ENCODE results near the gene NELL1. TPM values are rescaled to one million over a fixed set of nuclear protein-coding genes. Genes with fewer than 3 reads are reported as not detected.

The NELL1 gene
- polyA plus RNA-seq, 2 of the 4 experiments (the other 2 are of a cell fraction): not detected

- no peak for TF ChIP-seq E2F6 (IDR thresholded peaks at IDR 0.05; ENCODE audit: borderline replicate concordance, low read depth)
- TF ChIP-seq MAFK (IDR thresholded peaks at IDR 0.05; ENCODE audit: partially characterized antibody): no peak
- TF ChIP-seq RFX5 (IDR thresholded peaks at IDR 0.05): no peak
- TF ChIP-seq USF2 (IDR thresholded peaks at IDR 0.05): no peak
- TF ChIP-seq, protein P1, sequence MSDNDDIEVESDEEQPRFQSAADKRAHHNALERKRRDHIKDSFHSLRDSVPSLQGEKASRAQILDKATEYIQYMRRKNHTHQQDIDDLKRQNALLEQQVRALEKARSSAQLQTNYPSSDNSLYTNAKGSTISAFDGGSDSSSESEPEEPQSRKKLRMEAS (IDR thresholded peaks at IDR 0.05): no peak
- TF ChIP-seq TP53 (CRISPR knock-in tag; IDR thresholded peaks at IDR 0.05): no peak
- no peak for TF ChIP-seq KDM5A (IDR thresholded peaks at IDR 0.05)
- no peak for TF ChIP-seq HOXB13 (CRISPR knock-in tag; IDR thresholded peaks at IDR 0.05; ENCODE audit: low read depth)
- ATAC-seq (no peak), DNase-seq (ENCODE audit: low read depth in 1 of 2, low spot score in 1 of 2) (no peak), FAIRE-seq (no peak)
- no peak overlapping the region for H3K4me3 ChIP-seq
- no peaks in the 10 kb centered on the region for H3K9me3 ChIP-seq
- ChIA-PET CTCF (interaction anchor here (0.8 to 1.9 kb wide), 2 partner anchors 14 to 20 kb away, joined by 3 to 4 read pairs; no protein-coding TSS in a partner anchor), POLR2A (no interaction called here)
- WGBS (ENCODE audit: missing lambda C conversion rate): 30% methylated on average over 13 of the region's 13 CpGs
- no peak overlapping the region for H3K27ac ChIP-seq
- H3K4me2 ChIP-seq: no peak overlapping the region
- H3K4me1 ChIP-seq: no peaks in the 10 kb centered on the region
These were observed 17.1 kb upstream of the NELL1 start for GRCh38 chr11:20652150-20652806.

- 24% methylated on average over 3 of the region's 3 CpGs for WGBS (ENCODE audit: missing lambda C conversion rate)
- no peak overlapping the region for H3K4me2 ChIP-seq
- DNase-seq (ENCODE audit: low read depth in 1 of 2, low spot score in 1 of 2): no peak
- H3K4me1 ChIP-seq: no peaks in the 10 kb centered on the region
- no peak overlapping the region for H3K27ac ChIP-seq
- ChIA-PET CTCF (interaction anchor here (1.0 to 2.1 kb wide), 2 partner anchors 18 to 1498 kb away, joined by 3 to 5 read pairs; no protein-coding TSS in a partner anchor), POLR2A (no interaction called here)
- H3K9me3 ChIP-seq: no peaks in the 10 kb centered on the region
- FAIRE-seq: no peak
- no peak for ATAC-seq
- TF ChIP-seq MYC (IDR thresholded peaks at IDR 0.05; ENCODE audit: borderline replicate concordance, low read length): no peak
- no peak for TF ChIP-seq HDAC2 (IDR thresholded peaks at IDR 0.05)
- no peak for TF ChIP-seq GATA3 (IDR thresholded peaks at IDR 0.05; ENCODE audit: borderline replicate concordance)
- TF ChIP-seq, protein P2, sequence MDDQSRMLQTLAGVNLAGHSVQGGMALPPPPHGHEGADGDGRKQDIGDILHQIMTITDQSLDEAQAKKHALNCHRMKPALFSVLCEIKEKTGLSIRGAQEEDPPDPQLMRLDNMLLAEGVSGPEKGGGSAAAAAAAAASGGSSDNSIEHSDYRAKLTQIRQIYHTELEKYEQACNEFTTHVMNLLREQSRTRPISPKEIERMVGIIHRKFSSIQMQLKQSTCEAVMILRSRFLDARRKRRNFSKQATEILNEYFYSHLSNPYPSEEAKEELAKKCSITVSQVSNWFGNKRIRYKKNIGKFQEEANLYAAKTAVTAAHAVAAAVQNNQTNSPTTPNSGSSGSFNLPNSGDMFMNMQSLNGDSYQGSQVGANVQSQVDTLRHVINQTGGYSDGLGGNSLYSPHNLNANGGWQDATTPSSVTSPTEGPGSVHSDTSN (IDR thresholded peaks at IDR 0.05): no peak
- no peak for TF ChIP-seq CTCF (IDR thresholded peaks at IDR 0.05)
- TF ChIP-seq POLR2AphosphoS2 (conservative IDR thresholded peaks at IDR 0.05; ENCODE audit: low read length): no peak
- no peak for TF ChIP-seq CEBPB (IDR thresholded peaks at IDR 0.05)
- no peak for TF ChIP-seq RCOR1 (IDR thresholded peaks at IDR 0.05; ENCODE audit: low read depth, low read length)
- TF ChIP-seq EHMT2 (IDR thresholded peaks at IDR 0.05; ENCODE audit: low read depth): no peak
- TF ChIP-seq CBX8 (IDR thresholded peaks at IDR 0.05): no peak
- no peak for TF ChIP-seq RFX5 (IDR thresholded peaks at IDR 0.05)
- no peak for TF ChIP-seq POLR2A (IDR thresholded peaks at IDR 0.05; ENCODE audit: low read length)
- no peak for TF ChIP-seq E2F6 (IDR thresholded peaks at IDR 0.05; ENCODE audit: borderline replicate concordance, low read depth)
- TF ChIP-seq NR3C1 (IDR thresholded peaks at IDR 0.05): no peak
- TF ChIP-seq, protein P3, sequence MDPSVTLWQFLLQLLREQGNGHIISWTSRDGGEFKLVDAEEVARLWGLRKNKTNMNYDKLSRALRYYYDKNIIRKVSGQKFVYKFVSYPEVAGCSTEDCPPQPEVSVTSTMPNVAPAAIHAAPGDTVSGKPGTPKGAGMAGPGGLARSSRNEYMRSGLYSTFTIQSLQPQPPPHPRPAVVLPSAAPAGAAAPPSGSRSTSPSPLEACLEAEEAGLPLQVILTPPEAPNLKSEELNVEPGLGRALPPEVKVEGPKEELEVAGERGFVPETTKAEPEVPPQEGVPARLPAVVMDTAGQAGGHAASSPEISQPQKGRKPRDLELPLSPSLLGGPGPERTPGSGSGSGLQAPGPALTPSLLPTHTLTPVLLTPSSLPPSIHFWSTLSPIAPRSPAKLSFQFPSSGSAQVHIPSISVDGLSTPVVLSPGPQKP (IDR thresholded peaks at IDR 0.05; ENCODE audit: low read depth, low read length): no peak
- no peak for TF ChIP-seq HOXA7 (CRISPR knock-in tag; IDR thresholded peaks at IDR 0.05)
- TF ChIP-seq, protein P4, sequence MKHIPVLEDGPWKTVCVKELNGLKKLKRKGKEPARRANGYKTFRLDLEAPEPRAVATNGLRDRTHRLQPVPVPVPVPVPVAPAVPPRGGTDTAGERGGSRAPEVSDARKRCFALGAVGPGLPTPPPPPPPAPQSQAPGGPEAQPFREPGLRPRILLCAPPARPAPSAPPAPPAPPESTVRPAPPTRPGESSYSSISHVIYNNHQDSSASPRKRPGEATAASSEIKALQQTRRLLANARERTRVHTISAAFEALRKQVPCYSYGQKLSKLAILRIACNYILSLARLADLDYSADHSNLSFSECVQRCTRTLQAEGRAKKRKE (CRISPR knock-in tag; IDR thresholded peaks at IDR 0.05; ENCODE audit: low read depth): no peak
- TF ChIP-seq TFCP2L1 (CRISPR knock-in tag; IDR thresholded peaks at IDR 0.05): no peak
- no peak for TF ChIP-seq RARB (CRISPR knock-in tag; IDR thresholded peaks at IDR 0.05)
- no peak for TF ChIP-seq FOSB (CRISPR knock-in tag; IDR thresholded peaks at IDR 0.05)
- no peak overlapping the region for H3K4me3 ChIP-seq
These were observed 15.3 kb upstream of the NELL1 start for GRCh38 chr11:20654038-20654437.

Data from A549 (cell line).